Naive thymus-derived CD8-positive, alpha-beta T cell (primary cell): Measurements from ENCODE around the gene TRPC6. TPM values are rescaled to one million over a fixed set of nuclear protein-coding genes. Genes with fewer than 3 reads are reported as not detected.

ENCODE experiments used
- ATAC-seq, 2 donors: fragments of 150-1000 bp; cut with Tn5 transposase in 1 of 2; sonication (Bioruptor Pico), chemical (Tn5 transposase) in 1 of 2; 1 replicate in 1 of 2; 2 replicates in 1 of 2; pipeline ENCODE4 v1.10.0; 2021; ENCODE audit warnings: mild to moderate bottlenecking in 2 of 2, moderate library complexity in 2 of 2
- POLR2A ChIA-PET: fragments of 350-600 bp; sonication (Branson Sonifier 250); formaldehyde crosslinking; loops from one replicate; lab custom pipeline; 2021; ENCODE audit warnings: antibody characterized with exemption; lab: Charles Lee
- DNase-seq, 10 donors: peaks; one replicate each; pipeline versions ENCODE4 v3.0.0 to v3.0.0-alpha.2; 2020 to 2022
- H3K27ac Mint-ChIP-seq, 10 donors: one replicate each; pipeline ENCODE4 v1.8.0; 2020 to 2022; ENCODE audit warnings: mild to moderate bottlenecking in 10 of 10, mixed read lengths in 10 of 10, moderate library complexity in 4 of 10, inconsistent platforms in 1 of 10
- H3K27me3 Mint-ChIP-seq, 5 donors: one replicate each; pipeline ENCODE4 v1.8.0; 2021 to 2022; ENCODE audit warnings: mixed read lengths in 5 of 5
- H3K36me3 Mint-ChIP-seq, 3 donors: one replicate each; pipeline ENCODE4 v1.8.0; 2020 to 2022; ENCODE audit warnings: mixed read lengths in 3 of 3, mild to moderate bottlenecking in 2 of 3, inconsistent platforms in 1 of 3
- H3K4me1 Mint-ChIP-seq, 4 donors: one replicate each; pipeline ENCODE4 v1.8.0; 2021 to 2022; ENCODE audit warnings: mixed read lengths in 4 of 4
- H3K4me3 Mint-ChIP-seq, 10 donors: one replicate each; pipeline ENCODE4 v1.8.0; 2020 to 2022; ENCODE audit warnings: mild to moderate bottlenecking in 10 of 10, mixed read lengths in 10 of 10, moderate library complexity in 6 of 10, inconsistent platforms in 1 of 10
- H3K9me3 Mint-ChIP-seq, 9 donors: one replicate each; pipeline ENCODE4 v1.8.0; 2020 to 2022; ENCODE audit warnings: mixed read lengths in 9 of 9, mild to moderate bottlenecking in 3 of 9, inconsistent platforms in 1 of 9, moderate library complexity in 1 of 9
- microRNA-seq: library from miRNA; unstranded; fragments of <30 nt; microRNA quantifications from one replicate; pipeline ENCODE4 v1.2.0, GENCODE V29; 2022; ENCODE audit warnings: borderline microRNAs expressed
- polyA plus RNA-seq, 3 donors: library from polyadenylated mRNA; unstranded; fragments of 300-500 nt; fragmentation: Illumina TruSeq; gene quantifications; one replicate each; pipeline ENCODE4 v1.2.3, GENCODE V29; 2021
- total RNA-seq, 8 experiments: library from RNA in 2 of 8; stranded (reverse) in 2 of 8; gene quantifications; one replicate each; pipeline ENCODE4 v1.2.3 and lab custom pipeline; 2021 to 2026

TRPC6 gene
- total and polyA plus RNA-seq, 5 experiments from 2014 or later = not detected

DNA sequence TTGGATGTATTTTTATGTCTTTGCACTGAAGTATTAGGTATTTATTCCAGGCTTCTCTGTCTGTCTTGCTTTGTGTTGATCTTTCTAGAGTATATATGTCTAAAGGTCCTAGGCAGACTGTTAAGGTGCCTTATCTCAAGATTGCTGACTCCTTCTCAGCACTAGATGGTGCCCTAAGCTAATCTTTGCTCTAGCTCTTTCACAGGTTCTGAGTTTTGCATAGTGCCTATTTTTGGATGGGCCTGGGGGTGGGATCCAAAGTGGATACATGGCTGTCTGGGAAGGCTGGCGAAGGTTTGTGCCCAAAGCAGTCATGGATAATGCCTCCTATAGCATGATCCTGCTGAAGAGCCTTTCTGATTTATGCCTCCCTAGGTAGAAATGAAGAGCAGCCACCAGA is 154.9 kb downstream of the TRPC6 start:
- peaks cover 0 to 18% (median 7%) of the 10 kb centered on the region in 3 donors for H3K36me3 Mint-ChIP-seq
- H3K27me3 Mint-ChIP-seq = peaks cover 0 to 2% (median 0%) of the 10 kb centered on the region in 5 donors
- no peak overlapping the region for H3K4me3 Mint-ChIP-seq
- DNase-seq (no peak), ATAC-seq (no peak)
- H3K4me1 Mint-ChIP-seq = no peaks in the 10 kb centered on the region
- POLR2A ChIA-PET = no interaction called here
- H3K27ac Mint-ChIP-seq = no peak overlapping the region
- peaks cover 16 to 47% (median 33%) of the 10 kb centered on the region in 9 donors for H3K9me3 Mint-ChIP-seq

DNA sequence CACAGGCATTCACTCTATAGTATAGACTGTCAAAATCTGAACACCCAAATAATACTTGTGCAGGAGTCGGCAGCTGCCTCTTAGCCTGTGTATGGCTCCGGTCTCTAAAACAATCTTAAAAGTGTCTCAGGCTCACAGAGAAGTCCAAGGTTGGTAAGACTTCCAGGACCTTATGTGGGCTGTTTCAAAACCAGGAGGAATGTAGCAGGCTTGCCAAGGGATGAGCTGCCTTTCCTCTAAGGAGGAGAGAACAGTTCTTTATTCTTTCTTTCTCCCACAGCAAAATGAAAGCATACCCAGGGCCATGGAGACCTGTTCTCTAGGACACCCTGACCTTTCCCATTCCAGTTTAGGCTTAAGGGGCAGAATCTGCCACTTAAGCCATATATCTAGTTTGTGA is 176.5 kb downstream of the TRPC6 start:
- Mint-ChIP-seq H3K4me1 (no peaks in the 10 kb centered on the region), H3K27ac (no peak overlapping the region), H3K4me3 (no peak overlapping the region), H3K9me3 (peaks cover 0 to 9% (median 2%) of the 10 kb centered on the region in 9 donors), H3K36me3 (no peaks in the 10 kb centered on the region), H3K27me3 (peaks cover 0 to 3% (median 0%) of the 10 kb centered on the region in 5 donors)
- DNase-seq (no peak), ATAC-seq (no peak)
- POLR2A ChIA-PET = no interaction called here

Small RNAs within 50 kb of the gene (microRNA-seq; reads per million reads assigned to microRNA genes)
- not detected for gene MIR3920
